HG02763 (cell line): ENCODE measurements around the gene WFDC1.

Experiments
- ATAC-seq: cut with Tn5 transposase; IDR thresholded peaks from one replicate; pipeline ENCODE4 v1.9.1; 2021; ENCODE audit warnings: mild to moderate bottlenecking, moderate library complexity; ENCODE audit not compliant: unreplicated experiment

Gene WFDC1

GRCh38 chr16:84370723-84371552 lies 76.3 kb downstream of the WFDC1 start:
- ATAC-seq, result no peak

- no peak for ATAC-seq
Measured at GRCh38 chr16:84371553-84371865, 76.8 kb downstream of the WFDC1 start.

- ATAC-seq, result no peak
Measured at GRCh38 chr16:84373907-84374489, 79.3 kb downstream of the WFDC1 start.

GRCh38 chr16:84378099-84378498 lies 83.4 kb downstream of the WFDC1 start:
- ATAC-seq, result no peak

GRCh38 chr16:84378567-84378966 lies 83.9 kb downstream of the WFDC1 start:
- ATAC-seq, result no peak

- no peak for ATAC-seq
Measured at GRCh38 chr16:84379008-84379708, 84.5 kb downstream of the WFDC1 start.
